Thymus (tissue), 14 donors: ENCODE measurements around the gene DUSP19. TPM values are rescaled to one million over a fixed set of nuclear protein-coding genes. Genes with fewer than 3 reads are reported as not detected.

Experiments
- DNase-seq, 9 donors: peaks; one replicate each; pipeline ENCODE4 v3.0.0-alpha.2; 2013; ENCODE audit warnings: low spot score in 9 of 9, low read depth in 6 of 9, missing footprints in 1 of 9
- H3K27ac ChIP-seq, 2 donors: one replicate each; pipeline ENCODE4 v1.5.1; 2013; ENCODE audit warnings: control low read depth in 1 of 2, low read depth in 1 of 2, low read length in 1 of 2, mild to moderate bottlenecking in 1 of 2, moderate library complexity in 1 of 2
- H3K27me3 ChIP-seq, 2 donors: one replicate each; pipeline ENCODE4 v1.5.1; 2013; ENCODE audit warnings: low read length in 1 of 2; ENCODE audit not compliant: control insufficient read depth in 2 of 2, insufficient read depth in 1 of 2
- H3K36me3 ChIP-seq, 2 donors: one replicate each; pipeline ENCODE4 v1.5.1; 2013; ENCODE audit warnings: low read length in 1 of 2, mild to moderate bottlenecking in 1 of 2, moderate library complexity in 1 of 2; ENCODE audit not compliant: control insufficient read depth in 2 of 2, insufficient read depth in 2 of 2
- H3K4me1 ChIP-seq, 2 donors: one replicate each; pipeline ENCODE4 v1.5.1; 2013; ENCODE audit warnings: low read length in 2 of 2; ENCODE audit not compliant: control insufficient read depth in 2 of 2, insufficient read depth in 2 of 2
- H3K4me3 ChIP-seq, 2 donors: one replicate each; pipeline ENCODE4 v1.5.1; 2013; ENCODE audit warnings: low read length in 2 of 2, control low read depth in 1 of 2, mild to moderate bottlenecking in 1 of 2
- H3K9me3 ChIP-seq, 2 donors: one replicate each; pipeline ENCODE4 v1.5.1; 2013; ENCODE audit warnings: low read length in 1 of 2, mild to moderate bottlenecking in 1 of 2; ENCODE audit not compliant: control insufficient read depth in 2 of 2, insufficient read depth in 1 of 2
- WGBS: extraction: QIAGEN DNeasy Blood & Tissue Kit; methylation state at CpG from one replicate; pipeline ENCODE4 v1.1.7; 2013; 5-methylcytosine and 5-hydroxymethylcytosine counted together
- long read RNA-seq, 10 donors: transcript quantifications; one replicate each; lab custom pipeline, GENCODE V29; 2026
- polyA plus RNA-seq: library from polyadenylated mRNA; stranded (reverse); fragments of 200-250 nt; gene quantifications from one replicate; pipeline ENCODE4 v1.2.3, GENCODE V29; 2013
- total RNA-seq: library from RNA; stranded (reverse); fragments of 120-200 nt; gene quantifications from one replicate; pipeline ENCODE4 v1.2.4, GENCODE V29; 2013
- donor health status: healthy.

DUSP19 gene, protein sequence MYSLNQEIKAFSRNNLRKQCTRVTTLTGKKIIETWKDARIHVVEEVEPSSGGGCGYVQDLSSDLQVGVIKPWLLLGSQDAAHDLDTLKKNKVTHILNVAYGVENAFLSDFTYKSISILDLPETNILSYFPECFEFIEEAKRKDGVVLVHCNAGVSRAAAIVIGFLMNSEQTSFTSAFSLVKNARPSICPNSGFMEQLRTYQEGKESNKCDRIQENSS
- 2.8 TPM for total RNA-seq
- polyA plus RNA-seq, result 2.0 TPM
- long read RNA-seq, donor 1, result 0 reads
- long read RNA-seq, donor 2, full-length matches to known transcripts, result 3 of 3 reads
- long read RNA-seq, donor 2, partial matches to known transcripts, result 0 of 3 reads
- long read RNA-seq, donor 2, other reads (novel, unspliced or antisense), result 0 of 3 reads
- long read RNA-seq, donor 3, result 0 reads
- long read RNA-seq, donor 4, partial matches to known transcripts, result 0 of 1 reads
- long read RNA-seq, donor 4, other reads (novel, unspliced or antisense), result 0 of 1 reads
- long read RNA-seq, donor 5, result 0 reads
- long read RNA-seq, donor 6, result 0 reads
- long read RNA-seq, donor 7, full-length matches to known transcripts, result 2 of 2 reads
- long read RNA-seq, donor 7, partial matches to known transcripts, result 0 of 2 reads
- long read RNA-seq, donor 7, other reads (novel, unspliced or antisense), result 0 of 2 reads
- long read RNA-seq, donor 8, result 0 reads
- long read RNA-seq, donor 9, full-length matches to known transcripts, result 3 of 3 reads
- long read RNA-seq, donor 9, partial matches to known transcripts, result 0 of 3 reads
- long read RNA-seq, donor 9, other reads (novel, unspliced or antisense), result 0 of 3 reads
- long read RNA-seq, donor 10, full-length matches to known transcripts, result 1 of 1 reads
- long read RNA-seq, donor 10, partial matches to known transcripts, result 0 of 1 reads
- long read RNA-seq, donor 10, other reads (novel, unspliced or antisense), result 0 of 1 reads

DNA sequence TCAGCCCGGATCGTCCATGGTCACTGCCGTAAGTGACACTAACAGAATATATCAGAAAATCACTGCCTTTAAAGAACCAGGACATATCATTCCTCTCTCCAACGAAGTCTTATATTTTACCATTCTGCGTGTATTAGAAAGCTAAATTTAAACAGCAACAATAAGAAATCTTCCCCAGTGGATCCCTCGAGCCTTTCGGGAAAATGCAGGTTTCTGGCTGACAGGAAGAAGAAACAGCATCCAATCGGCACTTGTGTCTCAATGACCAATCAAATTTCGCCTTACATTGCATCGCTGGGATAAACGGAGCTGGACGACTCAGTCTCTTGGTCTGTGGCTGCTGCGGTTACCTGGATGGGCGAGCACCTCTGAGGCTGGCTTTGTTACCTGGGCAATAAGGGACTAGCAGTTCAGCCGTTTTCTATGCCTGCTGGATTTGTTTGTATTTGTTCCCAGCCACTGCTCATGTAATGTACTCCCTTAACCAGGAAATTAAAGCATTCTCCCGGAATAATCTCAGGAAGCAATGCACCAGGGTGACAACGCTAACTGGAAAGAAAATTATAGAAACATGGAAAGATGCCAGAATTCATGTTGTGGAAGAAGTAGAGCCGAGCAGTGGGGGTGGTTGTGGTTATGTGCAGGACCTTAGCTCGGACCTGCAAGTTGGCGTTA lies at the start of gene DUSP19:
TSS of gene DUSP19 (plus strand) at position 284 of the 675 bp plus-strand sequence. CDS start at position 471, 187 bp downstream.
- WGBS, result 2% methylated on average over 20 of the region's 20 CpGs
- Histone ChIP-seq H3K36me3 (no peaks in the 10 kb centered on the region), H3K4me3 (peak within 1 kb of the TSS; percentile 66 to 73), H3K9me3 (no peaks in the 10 kb centered on the region), H3K27ac (peak within 1 kb of the TSS; percentile 25 to 51), H3K27me3 (peaks cover 3 to 12% of the 10 kb centered on the region in 2 donors), H3K4me1 (no peaks in the 10 kb centered on the region)
- peak; percentile 78 to 96 (median 91) for DNase-seq

DNA sequence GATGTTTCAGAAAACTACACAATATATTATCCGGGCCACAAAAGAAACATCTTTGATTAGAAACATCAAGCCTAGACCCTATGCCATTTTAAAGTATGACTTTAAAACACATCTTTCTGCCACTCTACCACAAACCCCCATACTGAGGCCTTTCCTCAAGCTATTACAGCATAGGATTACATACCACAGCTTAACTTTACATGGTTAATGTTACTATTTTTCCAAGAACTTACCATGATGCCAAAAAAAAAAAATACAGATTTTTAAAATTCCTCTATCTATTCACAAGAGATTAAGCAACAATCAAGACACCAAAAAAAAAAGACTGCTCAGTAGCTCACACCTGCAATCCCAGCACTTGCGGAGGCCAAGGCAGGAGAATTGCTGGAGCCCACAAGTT lies 49.3 kb upstream of the DUSP19 start:
- no peaks in the 10 kb centered on the region for H3K4me1 ChIP-seq
- 97% methylated on average over 2 of the region's 2 CpGs for WGBS
- DNase-seq, result no peak
- H3K4me3 ChIP-seq, result no peak overlapping the region
- peaks cover 7 to 39% of the 10 kb centered on the region in 2 donors for H3K27me3 ChIP-seq
- no peaks in the 10 kb centered on the region for H3K9me3 ChIP-seq
- no peaks in the 10 kb centered on the region for H3K36me3 ChIP-seq
- H3K27ac ChIP-seq, result no peak overlapping the region

DNA sequence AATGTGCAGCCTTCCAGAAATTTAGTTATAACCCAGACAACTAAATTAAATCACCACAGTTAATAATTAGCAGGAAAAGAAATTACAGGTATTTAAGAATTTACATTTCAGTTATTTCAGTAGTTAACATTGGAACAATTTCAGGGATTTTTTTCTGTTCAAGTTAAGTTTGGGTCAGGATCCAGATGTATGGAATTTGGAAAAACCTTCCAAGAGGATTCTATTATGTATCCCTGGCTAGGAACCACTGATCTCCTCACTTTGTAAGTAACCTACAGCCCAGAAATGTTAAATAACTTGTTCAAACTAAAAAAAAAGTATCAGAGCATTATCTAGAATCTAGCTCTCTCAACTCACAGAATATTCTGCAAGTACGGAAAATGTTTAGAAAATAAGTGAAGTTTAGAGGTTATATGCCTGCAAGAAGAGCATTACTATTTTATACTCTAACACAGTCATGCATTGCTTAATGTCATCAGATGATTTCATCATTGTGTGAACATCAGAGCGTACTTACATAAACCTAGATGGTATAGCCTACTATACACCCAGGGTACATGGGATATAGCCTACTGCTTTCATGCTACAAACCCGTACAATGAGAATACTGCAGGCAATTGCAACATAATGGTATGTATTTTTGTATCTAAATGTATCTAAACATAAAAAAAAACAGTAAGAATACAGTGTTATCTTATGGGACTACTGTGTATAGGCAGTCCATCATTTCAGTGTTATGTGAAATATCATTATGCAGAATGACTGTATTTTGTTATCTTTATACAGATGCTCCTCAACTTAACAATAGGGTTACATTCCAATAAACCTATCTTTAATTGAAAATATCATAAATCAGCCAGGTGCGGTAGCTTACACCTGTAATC lies 46.4 kb upstream of the DUSP19 start:
- no peaks in the 10 kb centered on the region for H3K9me3 ChIP-seq
- no peaks in the 10 kb centered on the region for H3K4me1 ChIP-seq
- WGBS, result 94% methylated on average over 4 of the region's 4 CpGs
- H3K4me3 ChIP-seq, result no peak overlapping the region
- no peak for DNase-seq
- no peak overlapping the region for H3K27ac ChIP-seq
- no peaks in the 10 kb centered on the region for H3K36me3 ChIP-seq
- peaks cover 13 to 53% of the 10 kb centered on the region in 2 donors for H3K27me3 ChIP-seq

DNA sequence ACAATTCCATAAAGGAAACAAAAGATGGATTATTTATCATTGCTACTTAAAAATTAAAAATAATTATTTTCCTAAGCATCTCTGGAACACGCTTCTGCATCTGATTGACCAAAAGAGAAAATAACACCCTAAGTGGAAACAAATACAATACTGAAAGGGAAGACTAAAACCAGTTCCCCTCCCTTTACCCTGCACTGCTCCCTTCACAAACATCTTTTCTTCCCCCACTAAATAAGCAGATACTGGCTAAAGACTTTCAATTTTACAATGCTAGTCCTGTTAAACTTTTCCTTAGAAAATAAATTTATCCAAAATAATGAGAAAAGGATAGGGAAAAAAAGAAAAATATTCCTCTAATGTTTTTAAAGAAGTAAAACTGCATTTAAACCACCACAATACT lies 44.6 kb upstream of the DUSP19 start:
- Histone ChIP-seq H3K36me3 (no peaks in the 10 kb centered on the region), H3K9me3 (no peaks in the 10 kb centered on the region), H3K4me1 (peaks cover 9% of the 10 kb centered on the region in 2 donors), H3K27ac (no peak overlapping the region), H3K27me3 (peaks cover 25 to 69% of the 10 kb centered on the region in 2 donors), H3K4me3 (no peak overlapping the region)
- no peak for DNase-seq
- 97% methylated on average over 1 of the region's 1 CpG for WGBS

DNA sequence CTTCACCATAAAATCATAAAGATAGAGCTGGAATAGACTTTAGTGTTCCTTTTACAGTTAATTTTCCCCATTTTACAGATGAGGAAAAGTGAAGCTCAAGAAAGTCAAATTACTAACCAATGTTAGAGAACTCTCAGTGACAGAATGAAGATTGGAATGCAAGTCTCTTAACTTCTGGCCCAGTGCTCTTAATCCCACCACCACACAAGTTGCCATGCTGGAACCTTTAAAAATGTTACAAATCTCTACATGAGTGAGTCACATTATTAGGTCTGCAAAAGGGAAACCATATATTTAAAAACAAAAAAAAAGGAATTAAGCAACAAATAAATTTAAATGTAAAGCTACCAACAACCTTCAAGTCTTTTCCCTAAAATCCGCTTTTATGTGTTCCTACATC lies 43.7 kb upstream of the DUSP19 start:
- DNase-seq, result no peak
- 97% methylated on average over 1 of the region's 1 CpG for WGBS
- Histone ChIP-seq H3K9me3 (no peaks in the 10 kb centered on the region), H3K27me3 (peaks cover 31 to 72% of the 10 kb centered on the region in 2 donors), H3K4me3 (no peak overlapping the region), H3K4me1 (peaks cover 10% of the 10 kb centered on the region in 2 donors), H3K36me3 (no peaks in the 10 kb centered on the region), H3K27ac (no peak overlapping the region)

DNA sequence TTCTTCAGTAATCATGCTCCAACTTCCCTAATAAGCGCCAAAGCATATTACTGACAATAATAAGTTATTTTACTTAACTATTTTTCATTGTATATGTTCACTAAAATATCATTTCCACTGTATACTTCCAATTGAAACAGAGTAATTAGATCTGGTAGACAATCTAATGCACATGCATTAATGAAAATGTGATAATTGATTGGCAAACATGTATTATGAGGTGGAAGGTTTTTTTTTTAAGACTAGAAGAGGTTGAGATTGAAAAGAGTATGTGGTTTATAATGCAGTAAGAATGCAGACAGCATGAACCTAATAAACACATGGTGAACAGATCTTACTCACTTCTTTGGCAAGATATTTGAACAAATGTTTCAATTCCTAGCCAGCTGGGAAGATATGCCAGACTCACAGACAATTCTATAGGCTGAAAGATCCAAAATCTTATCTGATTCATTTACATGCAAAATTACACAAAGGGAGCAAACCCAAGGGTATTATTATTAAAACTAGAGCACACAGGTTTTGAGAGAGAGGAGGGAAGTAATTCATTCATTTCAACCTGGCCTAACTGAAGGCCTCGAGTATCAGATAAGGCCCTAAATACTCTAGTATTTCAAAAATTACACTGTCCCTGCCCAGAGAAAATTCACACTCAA lies 43.1 kb upstream of the DUSP19 start:
- Histone ChIP-seq H3K4me3 (no peak overlapping the region), H3K4me1 (peaks cover 10% of the 10 kb centered on the region in 2 donors), H3K9me3 (no peaks in the 10 kb centered on the region), H3K27ac (no peak overlapping the region), H3K27me3 (peaks cover 35 to 76% of the 10 kb centered on the region in 2 donors), H3K36me3 (no peaks in the 10 kb centered on the region)
- no peak for DNase-seq
- 55% methylated on average over 2 of the region's 2 CpGs for WGBS

DNA sequence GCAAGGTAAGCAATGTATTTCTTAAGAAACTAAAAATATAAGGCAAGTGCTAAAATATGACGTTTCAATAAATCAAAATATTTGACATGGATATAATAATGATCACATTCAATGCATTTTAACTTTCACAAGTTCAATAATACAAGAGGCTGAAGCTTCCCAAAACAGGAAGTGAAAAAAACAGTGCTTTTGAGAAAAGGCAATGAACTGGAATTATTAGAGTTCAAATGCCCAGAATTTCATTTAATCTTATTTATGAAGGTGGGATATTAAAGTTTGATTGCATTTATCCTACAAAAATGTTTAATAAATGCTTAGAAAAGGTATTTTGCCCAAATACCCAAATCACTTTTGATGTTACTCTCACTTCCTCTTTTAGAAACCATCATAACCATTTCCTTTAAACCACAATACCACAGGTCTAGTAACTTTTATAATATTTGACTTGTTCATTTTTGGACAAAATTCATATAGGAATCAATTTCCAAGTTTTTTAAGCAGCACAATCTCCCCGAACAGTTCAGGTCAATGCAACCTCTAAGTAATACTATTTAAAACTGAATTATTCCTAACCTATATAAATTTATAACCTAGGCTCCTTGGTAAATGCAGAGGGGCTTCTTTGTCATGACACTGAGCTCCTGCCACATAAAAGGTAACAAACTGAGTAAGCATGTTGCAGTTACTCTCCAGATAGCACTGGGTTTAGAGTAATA lies 42.4 kb upstream of the DUSP19 start:
- H3K27ac ChIP-seq, result no peak overlapping the region
- H3K27me3 ChIP-seq, result peaks cover 35 to 79% of the 10 kb centered on the region in 2 donors
- 10% methylated on average over 2 of the region's 2 CpGs for WGBS
- DNase-seq, result peak in 5 of 9 donors; percentile 4 to 70 (median 33)
- no peaks in the 10 kb centered on the region for H3K9me3 ChIP-seq
- H3K4me1 ChIP-seq, result peaks cover 10% of the 10 kb centered on the region in 2 donors
- no peak overlapping the region for H3K4me3 ChIP-seq
- no peaks in the 10 kb centered on the region for H3K36me3 ChIP-seq
